GM19463 (cell line): Measurements from ENCODE around the gene CFL1.
"Not testable (repeated sequence)": the region's sequence is repeated elsewhere in the genome, so short reads cannot be mapped to it uniquely, and the experiment has no call there.

Source experiments
- ATAC-seq: cut with Tn5 transposase; IDR thresholded peaks from one replicate; pipeline ENCODE4 v1.9.1; 2021; ENCODE audit warnings: mild to moderate bottlenecking, moderate library complexity; ENCODE audit not compliant: unreplicated experiment

Gene CFL1

GRCh38 chr11:65857853-65858680 is at the start of gene CFL1:
TSS of gene CFL1 (minus strand) at chr11:65858180. CDS start at chr11:65858099, 81 bp downstream.
- ATAC-seq: peak; percentile 42

GRCh38 chr11:65906602-65907001 is 48.6 kb upstream of the CFL1 start:
- no peak for ATAC-seq

GRCh38 chr11:65903715-65904114 is 45.7 kb upstream of the CFL1 start:
- ATAC-seq: no peak

DNA sequence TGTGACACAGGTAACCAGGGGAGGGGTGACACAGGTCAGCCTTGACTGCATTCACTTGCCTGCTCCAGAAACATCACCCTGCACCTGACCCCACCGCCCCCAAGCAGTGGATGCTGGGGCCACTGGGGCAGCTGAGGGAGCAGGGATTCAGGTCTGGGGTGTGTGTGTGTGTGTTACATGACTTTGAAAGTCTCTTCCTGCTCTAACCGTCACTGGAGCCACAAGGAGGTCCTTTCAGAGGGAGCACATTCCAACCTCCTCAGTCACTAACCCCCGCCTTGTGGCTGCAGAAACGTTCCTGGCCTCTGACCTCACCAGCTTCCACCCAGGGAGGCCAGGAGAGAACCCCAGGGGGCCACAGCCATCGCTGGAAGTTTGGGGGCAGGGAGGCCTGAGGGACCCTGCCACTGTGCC is 45.1 kb upstream of the CFL1 start:
- no peak for ATAC-seq

GRCh38 chr11:65900899-65901180 is 42.9 kb upstream of the CFL1 start:
- ATAC-seq: no peak

DNA sequence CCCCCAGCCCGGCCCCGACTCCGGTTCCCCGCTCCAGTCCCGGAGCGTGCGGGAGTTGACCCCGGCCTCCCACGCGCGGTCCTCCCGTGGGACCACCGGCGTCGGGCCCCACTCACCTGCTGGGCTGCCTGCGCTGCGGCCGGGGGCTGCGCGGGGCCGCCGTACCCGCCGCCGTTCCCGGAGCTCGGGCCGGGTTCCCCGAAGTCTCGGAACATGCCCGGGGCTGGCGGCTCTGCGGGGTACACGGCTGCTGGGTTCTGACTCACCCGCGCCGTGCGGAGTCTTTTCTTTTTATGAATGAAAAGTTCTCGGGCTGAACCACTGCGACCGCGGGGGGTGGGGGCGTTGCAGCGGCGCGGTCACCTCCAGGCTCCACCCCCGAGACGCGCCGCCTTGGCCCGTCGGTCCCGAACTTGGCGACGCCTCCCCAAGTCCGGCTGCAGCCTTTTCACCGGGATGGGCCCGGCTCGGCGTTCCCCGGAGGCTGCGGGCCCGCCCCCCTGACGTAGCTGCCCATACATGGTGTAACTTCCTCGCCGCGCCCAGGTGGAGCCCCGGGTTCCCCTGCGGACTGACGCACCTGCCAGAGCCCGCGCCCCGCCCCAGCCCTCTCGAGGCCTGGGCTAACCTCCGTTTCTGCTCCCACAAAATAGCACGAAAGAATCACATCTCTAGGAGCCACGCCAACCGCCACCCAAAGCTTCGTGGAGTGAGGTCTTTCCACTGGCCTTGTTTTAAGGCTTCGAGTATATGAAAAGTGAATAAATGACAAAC is 42.3 kb upstream of the CFL1 start, which contains the start of gene FOSL1:
FOSL1 (minus strand) TSS at position 264 of the 774 bp plus-strand sequence; CDS start at position 215, 49 bp downstream.
- ATAC-seq: peak; percentile 87

GRCh38 chr11:65899356-65900124 is 41.6 kb upstream of the CFL1 start:
- no peak for ATAC-seq

- ATAC-seq: no peak
These were observed 40.8 kb upstream of the CFL1 start for GRCh38 chr11:65898656-65899355.

GRCh38 chr11:65897020-65897471 is 39.1 kb upstream of the CFL1 start:
- no peak for ATAC-seq

DNA sequence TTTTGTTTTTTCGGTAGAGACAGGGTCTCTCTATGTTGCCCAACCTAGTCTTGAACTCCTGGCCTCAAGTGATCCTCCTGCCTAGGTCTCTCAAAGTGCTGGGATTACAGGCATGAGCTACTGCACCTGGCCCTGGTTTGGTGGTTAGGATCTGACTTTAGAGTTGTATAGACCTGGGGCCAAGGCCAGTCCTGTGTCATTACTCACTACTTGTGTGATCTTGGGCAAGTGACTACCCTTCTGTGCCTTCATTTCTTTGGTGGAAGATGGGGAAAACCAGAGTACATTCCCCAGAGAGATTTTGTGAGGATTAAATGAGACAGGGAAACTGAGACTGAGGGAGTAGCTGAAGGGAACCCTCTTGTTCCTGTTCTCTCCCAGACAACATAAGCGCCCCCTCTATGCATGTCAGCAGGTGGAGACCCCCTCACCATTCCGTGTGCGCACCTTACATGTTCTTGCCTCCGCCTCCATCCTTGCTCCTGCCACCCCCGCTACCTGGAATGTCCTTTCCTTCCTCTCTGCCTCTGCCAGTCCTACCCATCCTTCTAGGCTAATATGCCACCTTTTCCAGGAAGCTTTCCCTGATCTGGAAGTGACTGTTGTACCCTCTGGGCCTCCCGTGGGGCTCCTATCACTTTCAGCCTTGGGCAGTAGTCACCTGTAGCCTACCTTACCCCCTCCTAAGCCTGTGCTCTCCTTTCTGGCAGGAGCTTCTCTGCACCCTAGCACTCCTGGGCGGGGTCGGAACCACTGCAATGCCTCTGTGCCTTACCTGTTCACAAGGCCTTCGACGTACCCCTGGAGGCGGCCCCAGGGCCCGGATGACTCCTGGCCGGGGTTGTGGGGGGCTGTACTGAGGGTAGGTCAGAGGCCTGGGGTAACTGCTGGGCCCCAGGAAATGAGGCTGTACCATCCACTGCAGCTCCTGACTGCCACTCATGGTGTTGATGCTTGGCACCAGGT is 38.3 kb upstream of the CFL1 start:
- ATAC-seq: no peak

- no peak for ATAC-seq
These were observed 37.6 kb upstream of the CFL1 start for GRCh38 chr11:65895482-65895981.

DNA sequence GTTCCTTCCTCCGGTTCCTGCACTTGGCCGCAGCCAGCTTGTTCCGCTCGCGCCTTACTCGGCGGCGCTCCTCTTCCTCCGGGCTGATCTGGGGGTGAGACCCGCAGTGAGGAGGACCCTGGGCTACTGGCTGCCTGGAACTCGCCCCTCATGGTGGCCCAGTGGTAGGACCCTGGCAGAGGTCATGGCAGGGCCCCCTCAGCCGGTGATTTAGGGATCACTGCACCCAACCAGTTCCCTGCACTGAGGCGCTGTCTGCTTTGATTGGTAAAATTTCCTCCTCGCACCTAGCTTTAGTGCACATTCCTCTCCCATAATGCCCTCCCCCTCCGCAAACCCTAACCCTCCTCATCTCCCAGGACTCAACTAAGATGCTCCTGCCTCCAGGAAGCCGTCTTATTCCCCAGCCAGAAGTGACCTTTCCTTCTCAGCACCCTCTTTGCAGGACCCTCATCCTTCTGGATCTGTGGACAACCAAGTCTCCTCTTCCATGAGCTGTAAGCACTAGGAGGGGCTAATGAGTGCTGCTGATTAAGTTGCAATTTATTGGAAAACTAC is 36.1 kb upstream of the CFL1 start:
- no peak for ATAC-seq

DNA sequence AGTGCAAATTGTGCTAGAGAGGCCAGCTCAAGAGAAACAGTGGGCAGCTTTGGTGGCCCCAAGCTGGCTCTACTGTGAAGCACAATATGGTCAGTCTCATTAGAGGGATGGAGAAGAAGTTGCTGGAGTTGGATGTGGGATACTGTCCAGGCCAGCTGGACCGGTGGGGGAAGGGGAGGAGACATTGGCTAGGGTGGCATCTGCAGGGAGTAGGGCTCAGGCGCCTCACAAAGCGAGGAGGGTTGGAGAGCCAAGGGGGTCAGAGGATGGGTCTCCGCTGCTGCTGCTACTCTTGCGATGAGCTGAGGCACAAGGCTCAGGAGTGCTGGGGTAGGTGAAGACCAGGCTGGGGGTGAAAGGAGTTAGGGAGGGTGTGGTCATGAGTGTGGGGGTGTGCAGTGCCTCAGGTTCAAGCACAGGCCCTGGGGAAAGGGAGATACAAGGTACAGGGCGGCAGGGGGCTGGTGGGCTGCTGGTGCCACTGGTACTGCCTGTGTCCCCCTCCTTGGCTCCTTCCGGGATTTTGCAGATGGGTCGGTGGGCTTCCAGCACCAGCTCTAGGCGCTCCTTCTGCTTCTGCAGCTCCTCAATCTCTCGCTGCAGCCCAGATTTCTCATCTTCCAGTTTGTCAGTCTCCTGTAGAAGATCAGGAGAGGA is 34.8 kb upstream of the CFL1 start:
- no peak for ATAC-seq

DNA sequence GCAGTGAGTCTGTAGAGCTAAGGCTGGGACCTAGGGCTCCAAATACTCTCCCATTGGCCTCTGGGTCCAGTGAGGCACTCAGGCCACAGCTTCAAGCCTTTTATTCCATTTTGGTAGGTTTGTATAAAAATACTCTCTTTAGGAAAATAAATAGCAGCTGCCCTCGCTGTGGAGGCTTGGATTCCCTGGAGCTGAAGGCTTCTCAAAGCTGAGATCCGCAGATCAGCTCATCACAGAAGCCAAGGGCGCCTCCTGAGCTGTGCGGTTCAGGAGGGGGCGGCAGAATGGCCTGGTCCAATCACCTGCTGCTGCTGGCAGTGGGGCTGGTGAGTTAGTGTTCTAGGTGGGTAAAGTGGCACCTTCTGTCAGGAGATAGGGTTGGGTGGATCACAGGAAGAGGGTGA is 34.2 kb upstream of the CFL1 start:
- not testable (repeated sequence) for ATAC-seq

DNA sequence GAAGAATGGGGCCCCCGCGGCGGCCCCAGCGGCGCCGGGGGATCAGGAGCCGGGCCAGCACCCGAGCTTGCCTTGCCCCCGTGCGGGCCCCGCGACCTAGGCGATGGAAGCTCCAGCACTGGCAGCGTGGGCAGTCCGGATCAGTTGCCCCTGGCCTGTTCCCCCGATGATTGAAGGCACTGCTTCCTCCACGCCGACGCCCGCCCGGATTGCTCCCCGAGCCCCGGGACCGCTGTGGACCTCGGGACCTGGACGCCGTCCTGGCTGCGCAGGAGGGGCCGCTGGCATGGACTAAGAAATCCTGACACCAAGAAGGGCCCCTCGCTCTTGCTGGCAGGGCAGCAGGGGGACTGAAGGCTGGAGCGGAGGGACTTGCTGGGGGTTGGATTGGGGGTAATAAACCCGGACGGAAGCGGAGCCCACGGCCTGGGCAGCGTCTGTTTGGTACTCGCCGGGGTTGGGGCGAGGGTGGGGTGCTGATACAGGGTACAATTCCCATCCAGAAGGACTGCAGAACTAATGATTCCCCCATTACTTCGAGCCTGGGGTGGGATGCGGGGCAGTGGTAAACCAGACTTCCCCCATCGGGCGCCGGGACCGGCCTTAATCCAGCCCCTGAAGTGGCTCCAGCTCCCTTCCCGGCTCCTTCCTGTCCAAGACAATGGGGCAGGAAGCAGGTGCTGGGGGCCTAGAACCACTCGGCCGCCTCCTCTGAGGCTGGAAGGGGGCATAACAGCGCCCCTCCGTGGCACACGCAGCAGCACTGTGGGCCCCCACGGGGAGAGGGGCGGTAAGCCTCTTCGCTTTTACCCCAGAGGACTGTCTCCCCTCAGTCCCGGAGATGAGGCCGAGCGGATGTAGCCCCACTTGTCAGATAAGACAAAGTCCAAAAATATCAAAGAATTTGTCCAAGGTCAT is 33.5 kb upstream of the CFL1 start:
- no peak for ATAC-seq

DNA sequence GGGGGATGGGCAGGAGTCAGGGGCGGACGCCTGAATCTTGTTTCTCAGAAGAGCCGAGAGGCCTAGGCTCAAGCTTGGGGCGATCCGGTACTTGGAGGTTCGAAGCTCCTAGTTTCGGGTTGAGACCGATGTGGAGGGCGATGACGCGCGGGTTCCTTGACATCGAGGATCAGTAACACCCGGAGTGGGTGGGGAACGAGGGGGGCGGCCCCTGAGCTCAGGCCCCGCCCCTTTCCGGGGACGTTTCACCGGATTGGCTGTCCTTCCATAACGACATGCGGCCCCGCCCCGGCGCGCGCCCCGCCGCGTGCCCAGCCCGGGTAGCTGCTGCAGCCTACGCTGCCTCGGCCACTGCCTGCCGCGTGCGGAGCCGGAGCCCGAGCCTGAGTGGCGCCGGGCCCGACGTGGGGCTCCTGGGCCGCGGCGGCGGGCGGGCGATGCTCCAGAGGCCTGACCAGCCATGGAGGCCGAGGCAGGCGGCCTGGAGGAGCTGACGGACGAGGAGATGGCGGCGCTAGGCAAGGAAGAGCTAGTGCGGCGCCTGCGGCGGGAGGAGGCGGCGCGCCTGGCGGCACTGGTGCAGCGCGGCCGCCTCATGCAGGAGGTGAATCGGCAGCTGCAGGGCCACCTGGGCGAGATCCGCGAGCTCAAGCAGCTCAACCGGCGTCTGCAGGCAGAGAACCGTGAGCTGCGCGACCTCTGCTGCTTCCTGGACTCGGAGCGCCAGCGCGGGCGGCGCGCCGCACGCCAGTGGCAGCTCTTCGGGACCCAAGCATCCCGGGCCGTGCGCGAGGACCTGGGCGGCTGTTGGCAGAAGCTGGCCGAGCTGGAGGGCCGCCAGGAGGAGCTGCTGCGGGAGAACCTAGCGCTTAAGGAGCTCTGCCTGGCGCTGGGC is 32.6 kb upstream of the CFL1 start, which contains the start of gene CCDC85B:
CCDC85B (plus strand) TSS at position 350 of the 895 bp plus-strand sequence; CDS start at position 461, 111 bp downstream.
- peak; percentile 52 for ATAC-seq
